Pancreas (tissue), 10 donors: Measurements from ENCODE around the gene PDE2A. TPM values are rescaled to one million over a fixed set of nuclear protein-coding genes. Genes with fewer than 3 reads are reported as not detected.
A peak's percentile ranks its signal among the peaks of the same experiment; 100 is the strongest.

Experiments used
- ATAC-seq, 4 donors: fragments of 200-7000 bp; cut with Tn5 transposase; one replicate each; pipeline versions ENCODE4 v1.8.0 to v1.9.1; 2020; ENCODE audit warnings: mild to moderate bottlenecking in 4 of 4, moderate library complexity in 4 of 4
- DNase-seq, 6 donors: peaks; one replicate each; pipeline ENCODE4 v3.0.0-alpha.2; 2020
- FAIRE-seq: peaks from 2 replicates; lab custom pipeline; 2012; peaks lifted over from hg19 to GRCh38; lab: Jason Lieb, UNC
- H3K27ac ChIP-seq, 4 donors: fragments of 200-600 bp; sonication (generic); 1 replicate in 3 of 4; 2 replicates in 1 of 4; pipeline versions ENCODE4 v1.5.0 to v1.8.0; 2020
- H3K27me3 ChIP-seq, 4 donors: fragments of 200-600 bp; one replicate each; pipeline ENCODE4 v1.8.0; 2021
- H3K36me3 ChIP-seq, 3 donors: fragments of 200-600 bp; sonication (generic) in 1 of 3; one replicate each; pipeline versions ENCODE4 v1.5.0 to v1.8.0; 2020 to 2021
- H3K4me1 ChIP-seq, 3 donors: fragments of 200-600 bp; one replicate each; pipeline ENCODE4 v1.8.0; 2021
- H3K4me3 ChIP-seq, 4 donors: fragments of 200-600 bp; sonication (generic) in 2 of 4; one replicate each; pipeline versions ENCODE4 v1.5.0 to v1.8.0; 2020 to 2021
- H3K9me3 ChIP-seq, 4 donors: fragments of 200-600 bp; one replicate each; pipeline ENCODE4 v1.8.0; 2021
- WGBS, 2 donors: extraction: QIAGEN DNeasy Blood & Tissue Kit; methylation state at CpG; one replicate each; pipeline ENCODE4 v1.1.7; 2013; 5-methylcytosine and 5-hydroxymethylcytosine counted together
- intact Hi-C, 3 donors: fragments of 100-400 bp; cut with DNase I; formaldehyde crosslinking; loops; one replicate each; pipeline versions ENCODE4 v1.11.1 to v1.14.2; 2022
- polyA plus RNA-seq, 2 donors: library from polyadenylated mRNA; stranded (reverse); fragments of 200-250 nt; gene quantifications; one replicate each; pipeline ENCODE4 v1.2.3, GENCODE V29; 2013
- total RNA-seq, 6 donors: library from RNA; stranded (reverse); fragmentation: NEBNext Ultra II Directional in 4 of 6; extraction: Animal tissue kit (Norgen Biotek cat#: 25700) in 4 of 6; gene quantifications; one replicate each; pipeline versions ENCODE4 v1.2.1 to v1.2.4, GENCODE V29; 2021 to 2023
- TF ChIP-seq, protein P1 (sequence below), 4 donors: fragments of 200-600 bp; sonication (generic) in 3 of 4; IDR thresholded peaks; one replicate each; pipeline versions ENCODE4 v1.5.0 to v1.8.0; 2021; ENCODE audit warnings: antibody characterized with exemption in 4 of 4
- donor health status: healthy with polysubstance abuse.
- donor health status: DM: no; HTN: no; CAD: no; lungs with moderate emphysema.
- donor health status: DM: no; HTN: no; CAD: no.
- donor health status: control.
- donor health status: control.
- donor health status: Bipolar disorder and iron deficiency.
- donor health status: DM: yes; HTN: yes; CAD: no.
- donor health status: DM: no; HTN: no; CAD: no.
- donor health status: DM: no; HTN: no; CAD: no.
- donor health status: DM: yes; HTN: yes; CAD: no.

Gene PDE2A
- total and polyA plus RNA-seq, 8 donors: 2.1 to 16.3 (median 4.1) TPM

- Histone ChIP-seq H3K36me3 (no peaks in the 10 kb centered on the region), H3K4me1 (peaks cover 0 to 5% (median 0%) of the 10 kb centered on the region in 3 donors), H3K27ac (no peak overlapping the region), H3K9me3 (no peaks in the 10 kb centered on the region), H3K4me3 (no peak overlapping the region), H3K27me3 (no peaks in the 10 kb centered on the region)
- DNase-seq (peak in 2 of 6 donors; percentile 30 to 32), FAIRE-seq (no peak), ATAC-seq (no peak)
- intact Hi-C loops: loop anchor here in 1 of 3 donors (10.0 kb wide), 1 partner anchor 115 kb away; no protein-coding TSS in a partner anchor
- WGBS, 2 donors: 64 to 70% methylated on average over 10 of the region's 10 CpGs
- TF ChIP-seq, protein P1, sequence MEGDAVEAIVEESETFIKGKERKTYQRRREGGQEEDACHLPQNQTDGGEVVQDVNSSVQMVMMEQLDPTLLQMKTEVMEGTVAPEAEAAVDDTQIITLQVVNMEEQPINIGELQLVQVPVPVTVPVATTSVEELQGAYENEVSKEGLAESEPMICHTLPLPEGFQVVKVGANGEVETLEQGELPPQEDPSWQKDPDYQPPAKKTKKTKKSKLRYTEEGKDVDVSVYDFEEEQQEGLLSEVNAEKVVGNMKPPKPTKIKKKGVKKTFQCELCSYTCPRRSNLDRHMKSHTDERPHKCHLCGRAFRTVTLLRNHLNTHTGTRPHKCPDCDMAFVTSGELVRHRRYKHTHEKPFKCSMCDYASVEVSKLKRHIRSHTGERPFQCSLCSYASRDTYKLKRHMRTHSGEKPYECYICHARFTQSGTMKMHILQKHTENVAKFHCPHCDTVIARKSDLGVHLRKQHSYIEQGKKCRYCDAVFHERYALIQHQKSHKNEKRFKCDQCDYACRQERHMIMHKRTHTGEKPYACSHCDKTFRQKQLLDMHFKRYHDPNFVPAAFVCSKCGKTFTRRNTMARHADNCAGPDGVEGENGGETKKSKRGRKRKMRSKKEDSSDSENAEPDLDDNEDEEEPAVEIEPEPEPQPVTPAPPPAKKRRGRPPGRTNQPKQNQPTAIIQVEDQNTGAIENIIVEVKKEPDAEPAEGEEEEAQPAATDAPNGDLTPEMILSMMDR (IDR thresholded peaks at IDR 0.05): no peak
Observed at GRCh38 chr11:72579816-72580641, 94.2 kb downstream of the PDE2A start.

DNA sequence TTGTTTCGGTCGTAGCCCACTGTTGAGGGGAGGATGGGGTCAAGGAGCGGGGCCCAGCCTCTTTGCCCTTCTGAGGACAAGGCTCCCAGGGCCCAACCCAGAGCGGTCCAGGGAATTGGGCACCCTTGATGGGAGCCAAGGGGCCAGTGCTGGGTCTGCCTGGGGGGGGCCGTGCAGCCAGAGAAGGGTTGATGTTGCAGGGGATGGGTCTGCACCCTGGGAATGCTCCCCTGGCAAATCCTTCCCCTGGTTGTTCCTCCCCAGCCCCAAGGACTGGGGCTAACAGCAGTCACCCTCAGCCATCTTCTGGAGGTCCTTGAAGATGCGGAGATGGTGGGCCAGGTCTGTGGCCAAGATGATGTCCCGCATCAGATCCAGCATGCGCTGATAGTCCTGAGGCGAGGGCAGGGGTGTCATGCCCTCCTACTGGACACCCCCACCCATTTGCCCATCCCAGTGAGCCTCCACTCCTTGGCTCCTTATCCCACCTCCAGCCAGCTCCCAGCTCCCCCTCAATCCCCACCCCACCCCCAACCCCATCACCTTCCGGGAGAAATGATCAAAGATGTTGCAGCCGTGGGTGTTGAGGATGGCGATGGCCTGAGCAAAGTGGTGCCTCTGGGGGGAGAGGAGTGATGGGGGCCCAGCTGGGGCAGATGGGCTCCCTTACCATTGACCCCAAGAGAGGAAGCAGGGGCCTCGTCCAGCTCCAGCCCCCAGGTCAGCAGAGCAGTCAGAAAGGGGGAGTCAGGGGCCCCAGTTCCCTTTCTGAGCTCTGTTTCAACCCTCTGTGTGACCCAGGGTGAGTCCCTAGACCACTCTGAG, 95.0 kb downstream of the PDE2A start:
- peak in 1 of 6 donors; percentile 25 for DNase-seq
- Histone ChIP-seq H3K27me3 (no peaks in the 10 kb centered on the region), H3K4me3 (no peak overlapping the region), H3K9me3 (no peaks in the 10 kb centered on the region), H3K36me3 (no peaks in the 10 kb centered on the region), H3K4me1 (no peaks in the 10 kb centered on the region), H3K27ac (no peak overlapping the region)
- WGBS, 2 donors: 76 to 83% methylated on average over 13 of the region's 13 CpGs
- no peak for ATAC-seq
- TF ChIP-seq, protein P1 (IDR thresholded peaks at IDR 0.05): no peak
- no peak for FAIRE-seq
- intact Hi-C loops: loop anchor here in 1 of 3 donors (10.0 kb wide), 1 partner anchor 114 kb away; no protein-coding TSS in a partner anchor

DNA sequence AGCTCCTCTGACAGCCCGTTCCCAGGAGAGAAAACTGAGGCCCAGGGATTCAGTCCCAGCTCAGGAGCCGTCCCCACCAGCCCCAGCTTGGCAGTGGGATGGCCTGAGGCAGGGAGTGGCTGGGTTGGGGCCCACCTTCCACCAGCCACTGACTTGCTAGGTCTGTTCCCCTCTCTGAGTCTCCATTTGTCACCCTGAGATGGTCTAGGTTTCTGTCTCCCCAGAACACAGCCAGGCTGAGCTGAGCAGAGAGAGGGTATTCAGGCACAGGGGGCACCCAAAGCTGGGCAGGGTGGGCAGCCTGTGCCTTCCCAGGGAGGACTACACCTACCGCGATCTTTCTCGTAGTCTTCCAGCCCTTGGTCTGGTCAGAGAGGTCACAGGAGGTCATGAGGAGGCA, 95.7 kb downstream of the PDE2A start:
- TF ChIP-seq, protein P1 (IDR thresholded peaks at IDR 0.05): no peak
- H3K36me3 ChIP-seq: no peaks in the 10 kb centered on the region
- intact Hi-C loops: loop anchor here in 1 of 3 donors (10.0 kb wide), 1 partner anchor 114 kb away; no protein-coding TSS in a partner anchor
- FAIRE-seq (no peak), ATAC-seq (no peak), DNase-seq (peak in 1 of 6 donors; percentile 33)
- H3K27me3 ChIP-seq: no peaks in the 10 kb centered on the region
- H3K4me3 ChIP-seq: no peak overlapping the region
- H3K9me3 ChIP-seq: no peaks in the 10 kb centered on the region
- no peak overlapping the region for H3K27ac ChIP-seq
- WGBS, 2 donors: 79 to 84% methylated on average over 5 of the region's 5 CpGs
- H3K4me1 ChIP-seq: no peaks in the 10 kb centered on the region

DNA sequence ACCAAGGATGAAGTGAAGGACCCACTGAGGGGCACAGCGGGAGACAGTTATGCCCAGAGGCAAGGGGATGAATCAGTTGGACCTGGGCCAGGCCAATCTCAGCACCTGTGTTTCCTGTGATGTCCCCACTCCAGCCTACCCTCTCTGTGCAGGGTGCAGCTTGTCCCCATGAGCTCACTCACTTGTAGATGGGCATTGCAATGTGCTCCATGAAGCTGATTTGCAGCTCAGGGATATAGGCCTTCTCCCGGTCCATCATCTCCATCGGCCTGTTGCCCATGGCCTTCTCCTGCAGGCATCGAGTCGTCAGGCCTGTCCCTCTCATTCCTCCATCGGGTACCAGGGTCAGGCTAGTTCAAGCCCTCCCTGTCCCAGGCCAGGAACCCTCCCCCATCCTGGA, 96.2 kb downstream of the PDE2A start:
- no peak overlapping the region for H3K27ac ChIP-seq
- H3K4me3 ChIP-seq: no peak overlapping the region
- no peaks in the 10 kb centered on the region for H3K4me1 ChIP-seq
- ATAC-seq (no peak), DNase-seq (peak in 1 of 6 donors; percentile 5), FAIRE-seq (no peak)
- intact Hi-C loops: loop anchor here in 1 of 3 donors (10.0 kb wide), 1 partner anchor 113 kb away; no protein-coding TSS in a partner anchor
- H3K36me3 ChIP-seq: no peaks in the 10 kb centered on the region
- no peaks in the 10 kb centered on the region for H3K9me3 ChIP-seq
- TF ChIP-seq, protein P1 (IDR thresholded peaks at IDR 0.05): no peak
- 81 to 86% methylated on average over 6 of the region's 6 CpGs for WGBS, 2 donors
- H3K27me3 ChIP-seq: no peaks in the 10 kb centered on the region
